Prostate gland (tissue), 2 donors: ENCODE results near the gene SEPTIN1. TPM values are rescaled to one million over a fixed set of nuclear protein-coding genes. Genes with fewer than 3 reads are reported as not detected.

Experiments
- DNase-seq: peaks from one replicate; pipeline ENCODE4 v3.0.0-alpha.2; 2019; ENCODE audit warnings: low spot score
- H3K27ac ChIP-seq, 2 donors: fragments of 200-600 bp; sonication (generic); 2 replicates each; pipeline ENCODE4 v1.5.1; 2017 to 2019
- H3K27me3 ChIP-seq: fragments of 200-600 bp; sonication (generic); replicated peaks from 2 replicates; pipeline ENCODE4 v1.5.1; 2019; ENCODE audit not compliant: insufficient read depth
- H3K36me3 ChIP-seq, 2 donors: fragments of 200-600 bp; sonication (generic); 1 replicate in 1 of 2; 2 replicates in 1 of 2; pipeline versions ENCODE4 v1.5.1 to v1.8.1; 2017 to 2019
- H3K4me1 ChIP-seq: fragments of 200-600 bp; sonication (generic); replicated peaks from 2 replicates; pipeline ENCODE4 v1.5.1; 2019
- H3K4me3 ChIP-seq, 2 donors: fragments of 200-600 bp; sonication (generic); 2 replicates each; pipeline ENCODE4 v1.5.1; 2017 to 2019
- H3K9me3 ChIP-seq: fragments of 200-600 bp; sonication (generic); 2 replicates; pipeline ENCODE4 v1.5.1; 2017
- POLR2A ChIP-seq: fragments of 450-650 bp; IDR thresholded peaks from one replicate; pipeline ENCODE4 v1.6.1; 2016; ENCODE audit warnings: antibody characterized with exemption, mild to moderate bottlenecking
- POLR2AphosphoS5 ChIP-seq: sonication (generic); formaldehyde crosslinking; IDR thresholded peaks from one replicate; pipeline ENCODE4 v1.6.1; 2017; ENCODE audit warnings: antibody characterized with exemption
- WGBS: methylation state at CpG from one replicate; pipeline ENCODE4 v1.1.5; 2018; 5-methylcytosine and 5-hydroxymethylcytosine counted together
- intact Hi-C: fragments of 100-400 bp; cut with DNase I; formaldehyde crosslinking; loops from one replicate; pipeline ENCODE4 v1.14.2; 2022
- total RNA-seq, 2 donors: library from RNA; depleted of rRNA; stranded (reverse); fragments of >200 nt; gene quantifications; one replicate each; pipeline ENCODE4 v1.1.0, GENCODE V29; 2016
- TF ChIP-seq, protein P1 (sequence below), 4 experiments: fragments of 200-600 bp in 2 of 4; fragments of 450-650 bp in 2 of 4; sonication (generic) in 2 of 4; IDR thresholded peaks; 1 replicate in 3 of 4; 2 replicates in 1 of 4; pipeline ENCODE4 v1.5.1; 2016 to 2019; ENCODE audit warnings: antibody characterized with exemption in 4 of 4, mild to moderate bottlenecking in 2 of 4, moderate library complexity in 2 of 4

Gene SEPTIN1
- total RNA-seq, 2 donors from 2014 or later = 3.0 to 4.2 TPM

DNA sequence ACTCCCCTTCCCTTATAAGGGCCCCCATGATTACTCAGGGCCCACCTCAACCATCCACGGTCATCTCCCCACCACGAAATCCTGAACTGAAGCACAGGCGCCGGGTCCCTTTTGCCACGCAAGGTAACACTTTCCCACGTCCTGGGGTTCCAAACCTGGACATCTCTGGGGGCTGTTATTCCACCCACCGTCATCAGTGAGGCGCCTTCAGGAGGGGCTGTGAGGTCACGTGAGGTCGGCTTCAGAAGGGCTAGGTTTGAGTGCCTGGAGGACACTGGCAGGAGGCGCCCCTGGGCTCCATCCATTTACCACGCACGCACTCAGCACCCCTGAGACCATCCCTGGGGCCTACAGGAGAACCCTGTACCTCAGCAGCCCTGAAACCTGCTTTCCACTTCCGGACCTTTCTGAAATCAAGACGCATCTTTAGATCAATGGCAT lies 31.3 kb downstream of the SEPTIN1 start:
- 92% methylated on average over 15 of the region's 15 CpGs for WGBS
- no peak for TF ChIP-seq POLR2AphosphoS5
- no peak overlapping the region for H3K27ac ChIP-seq
- no peak overlapping the region for H3K4me3 ChIP-seq
- H3K4me1 ChIP-seq = peaks cover 16% of the 10 kb centered on the region
- intact Hi-C loops = no loop called here
- no peaks in the 10 kb centered on the region for H3K27me3 ChIP-seq
- DNase-seq = no peak
- H3K9me3 ChIP-seq = no peaks in the 10 kb centered on the region
- H3K36me3 ChIP-seq = peaks cover 0 to 6% of the 10 kb centered on the region in 2 donors

DNA sequence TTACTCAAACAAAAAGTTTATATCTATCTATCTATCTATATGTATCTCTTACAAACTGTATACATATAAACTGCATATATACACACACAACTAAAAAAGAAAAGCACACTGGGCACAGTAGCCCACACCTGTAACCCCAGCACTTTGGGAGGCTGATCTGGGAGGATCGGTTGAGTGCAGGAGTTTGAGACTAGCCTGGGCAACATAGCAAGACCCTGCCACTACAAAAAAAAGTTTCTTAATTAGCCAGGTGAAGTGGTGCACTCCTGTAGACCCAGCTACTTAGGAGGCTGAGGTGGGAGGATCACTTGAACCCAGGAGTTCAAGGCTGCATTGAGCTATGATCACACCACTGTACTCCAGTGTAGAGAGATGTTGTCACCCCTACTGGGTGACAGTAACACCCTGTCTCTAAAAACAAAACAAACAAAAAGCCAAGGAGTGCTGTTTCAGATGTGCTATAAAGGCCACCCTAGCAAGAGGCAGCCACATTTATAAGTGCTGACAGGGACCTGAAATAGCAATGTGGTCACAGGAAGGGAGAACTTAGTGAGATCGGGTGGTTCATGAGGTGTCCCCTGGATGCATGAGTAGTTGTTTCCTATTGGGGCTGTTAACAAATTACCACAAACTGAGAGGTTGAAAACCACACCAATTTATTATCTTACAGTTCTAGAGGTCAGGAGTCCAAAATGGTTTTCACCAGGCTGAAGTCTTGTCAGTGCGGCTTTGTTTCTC lies 32.1 kb downstream of the SEPTIN1 start:
- intact Hi-C loops = no loop called here
- TF ChIP-seq POLR2A (no peak), POLR2AphosphoS5 (no peak)
- TF ChIP-seq, protein P1, sequence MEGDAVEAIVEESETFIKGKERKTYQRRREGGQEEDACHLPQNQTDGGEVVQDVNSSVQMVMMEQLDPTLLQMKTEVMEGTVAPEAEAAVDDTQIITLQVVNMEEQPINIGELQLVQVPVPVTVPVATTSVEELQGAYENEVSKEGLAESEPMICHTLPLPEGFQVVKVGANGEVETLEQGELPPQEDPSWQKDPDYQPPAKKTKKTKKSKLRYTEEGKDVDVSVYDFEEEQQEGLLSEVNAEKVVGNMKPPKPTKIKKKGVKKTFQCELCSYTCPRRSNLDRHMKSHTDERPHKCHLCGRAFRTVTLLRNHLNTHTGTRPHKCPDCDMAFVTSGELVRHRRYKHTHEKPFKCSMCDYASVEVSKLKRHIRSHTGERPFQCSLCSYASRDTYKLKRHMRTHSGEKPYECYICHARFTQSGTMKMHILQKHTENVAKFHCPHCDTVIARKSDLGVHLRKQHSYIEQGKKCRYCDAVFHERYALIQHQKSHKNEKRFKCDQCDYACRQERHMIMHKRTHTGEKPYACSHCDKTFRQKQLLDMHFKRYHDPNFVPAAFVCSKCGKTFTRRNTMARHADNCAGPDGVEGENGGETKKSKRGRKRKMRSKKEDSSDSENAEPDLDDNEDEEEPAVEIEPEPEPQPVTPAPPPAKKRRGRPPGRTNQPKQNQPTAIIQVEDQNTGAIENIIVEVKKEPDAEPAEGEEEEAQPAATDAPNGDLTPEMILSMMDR (IDR thresholded peaks at IDR 0.05) = no peak
- peaks cover 0 to 6% of the 10 kb centered on the region in 2 donors for H3K36me3 ChIP-seq
- no peaks in the 10 kb centered on the region for H3K27me3 ChIP-seq
- WGBS = 89% methylated on average over 3 of the region's 3 CpGs
- no peak overlapping the region for H3K27ac ChIP-seq
- no peak overlapping the region for H3K4me3 ChIP-seq
- peaks cover 16% of the 10 kb centered on the region for H3K4me1 ChIP-seq
- DNase-seq = no peak
- H3K9me3 ChIP-seq = no peaks in the 10 kb centered on the region

DNA sequence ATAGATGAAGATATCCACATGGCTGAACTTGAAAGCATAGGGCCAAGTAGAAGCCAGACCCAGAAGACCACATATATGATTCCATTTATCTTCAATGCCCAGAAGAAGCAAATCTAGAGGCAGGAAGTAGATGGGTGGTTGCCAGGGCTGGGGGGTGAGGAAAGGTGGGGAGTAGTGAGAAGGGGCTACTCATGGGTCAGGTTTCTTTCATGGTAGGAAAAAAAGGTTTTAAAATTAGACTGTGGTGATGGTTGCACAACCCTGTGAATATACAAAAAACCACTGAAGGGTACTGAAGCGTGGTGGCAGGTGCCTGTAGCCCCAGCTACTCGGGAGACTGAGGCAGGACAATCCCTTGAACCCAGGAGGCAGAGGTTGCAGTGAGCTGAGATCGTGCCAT lies 32.7 kb downstream of the SEPTIN1 start:
- WGBS = 92% methylated on average over 3 of the region's 3 CpGs
- Histone ChIP-seq H3K9me3 (no peaks in the 10 kb centered on the region), H3K36me3 (peaks cover 0 to 6% of the 10 kb centered on the region in 2 donors), H3K27me3 (no peaks in the 10 kb centered on the region), H3K27ac (no peak overlapping the region), H3K4me3 (no peak overlapping the region), H3K4me1 (peaks cover 16% of the 10 kb centered on the region)
- intact Hi-C loops = no loop called here
- TF ChIP-seq POLR2AphosphoS5 (no peak), POLR2A (no peak)
- TF ChIP-seq, protein P1 (IDR thresholded peaks at IDR 0.05) = no peak
- no peak for DNase-seq

DNA sequence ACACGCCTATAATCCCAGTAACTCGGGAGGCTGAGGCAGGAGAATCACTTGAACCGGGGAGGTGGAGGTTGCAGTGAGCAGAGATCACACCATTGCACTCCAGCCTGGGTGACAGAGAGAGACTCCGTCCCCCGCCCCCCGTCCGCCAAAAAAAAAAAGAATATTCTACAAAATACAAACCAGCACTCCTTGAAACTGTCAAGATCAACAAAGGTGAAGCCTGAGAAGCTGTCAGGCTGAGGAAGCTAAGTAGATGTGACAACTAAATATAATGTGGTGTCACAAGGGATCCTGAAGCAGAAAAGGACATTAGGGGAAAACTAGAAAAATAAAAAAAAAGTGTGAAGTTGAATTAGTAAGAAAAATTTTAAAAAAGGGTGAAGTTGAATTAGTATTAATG lies 33.4 kb downstream of the SEPTIN1 start:
- Histone ChIP-seq H3K27ac (no peak overlapping the region), H3K27me3 (no peaks in the 10 kb centered on the region), H3K36me3 (peaks cover 0 to 6% of the 10 kb centered on the region in 2 donors), H3K4me3 (no peak overlapping the region), H3K4me1 (peaks cover 12% of the 10 kb centered on the region), H3K9me3 (no peaks in the 10 kb centered on the region)
- no peak for DNase-seq
- TF ChIP-seq POLR2A (no peak), POLR2AphosphoS5 (no peak)
- TF ChIP-seq, protein P1 (IDR thresholded peaks at IDR 0.05) = no peak
- intact Hi-C loops = no loop called here
- 91% methylated on average over 7 of the region's 7 CpGs for WGBS

DNA sequence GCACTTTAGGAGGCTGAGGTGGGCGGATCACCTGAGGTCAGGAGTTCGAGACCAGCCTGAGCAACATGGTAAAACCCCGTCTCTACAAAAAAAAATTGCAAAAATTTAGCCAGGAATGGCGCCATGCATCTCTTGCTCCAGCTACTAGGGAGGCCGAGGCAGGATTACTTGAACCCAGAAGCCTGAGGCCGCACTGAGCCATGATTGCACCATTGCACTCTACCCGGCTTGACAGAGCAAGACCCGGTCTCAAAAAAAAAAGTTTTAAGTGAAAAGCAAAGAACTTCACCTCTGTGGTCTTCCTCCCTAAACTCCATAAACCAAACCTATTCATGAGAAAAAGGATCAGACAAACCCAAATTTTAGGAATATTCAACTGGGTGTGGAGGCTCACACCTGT lies 34.2 kb downstream of the SEPTIN1 start:
- no peak overlapping the region for H3K4me3 ChIP-seq
- peaks cover 9% of the 10 kb centered on the region for H3K4me1 ChIP-seq
- 94% methylated on average over 8 of the region's 8 CpGs for WGBS
- peaks cover 0 to 6% of the 10 kb centered on the region in 2 donors for H3K36me3 ChIP-seq
- intact Hi-C loops = no loop called here
- TF ChIP-seq POLR2AphosphoS5 (no peak), POLR2A (no peak)
- TF ChIP-seq, protein P1 (IDR thresholded peaks at IDR 0.05) = no peak
- H3K9me3 ChIP-seq = no peaks in the 10 kb centered on the region
- H3K27ac ChIP-seq = no peak overlapping the region
- H3K27me3 ChIP-seq = no peaks in the 10 kb centered on the region
- DNase-seq = no peak
